H54 (cell line): ENCODE results near the gene LRRC63.

Source experiments
- DNase-seq: peaks from one replicate; pipeline ENCODE4 v3.0.0; 2011; ENCODE audit warnings: low spot score, mixed read lengths; ENCODE audit not compliant: insufficient read length
- FAIRE-seq: peaks from 3 replicates; lab custom pipeline; 2011; peaks lifted over from hg19 to GRCh38; lab: Jason Lieb, UNC
- POLR2A ChIP-seq: IDR thresholded peaks from 2 replicates; pipeline ENCODE4 v1.6.1; 2011; ENCODE audit warnings: low read depth, mild to moderate bottlenecking, low read length

The LRRC63 gene

DNA sequence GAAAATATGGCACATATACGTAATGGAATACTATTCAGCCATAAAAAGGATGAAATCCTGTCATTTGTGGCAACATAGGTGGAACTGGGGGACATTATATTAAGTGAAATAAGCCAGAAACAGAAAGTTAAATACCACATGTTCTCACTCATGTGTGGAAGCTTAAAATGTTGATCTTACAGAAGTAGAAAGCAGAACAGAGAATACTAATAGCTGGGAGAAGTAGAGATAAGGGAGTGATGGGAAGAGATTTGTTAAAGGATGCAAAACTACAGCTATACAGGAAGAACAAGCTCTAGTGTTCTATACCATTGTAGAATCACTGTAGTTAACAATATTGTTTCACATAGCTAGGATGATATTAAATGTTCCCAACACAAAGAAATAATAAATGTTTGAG is 107.3 kb downstream of the LRRC63 start:
- DNase-seq: no peak
- no peak for FAIRE-seq
- TF ChIP-seq POLR2A: no peak

DNA sequence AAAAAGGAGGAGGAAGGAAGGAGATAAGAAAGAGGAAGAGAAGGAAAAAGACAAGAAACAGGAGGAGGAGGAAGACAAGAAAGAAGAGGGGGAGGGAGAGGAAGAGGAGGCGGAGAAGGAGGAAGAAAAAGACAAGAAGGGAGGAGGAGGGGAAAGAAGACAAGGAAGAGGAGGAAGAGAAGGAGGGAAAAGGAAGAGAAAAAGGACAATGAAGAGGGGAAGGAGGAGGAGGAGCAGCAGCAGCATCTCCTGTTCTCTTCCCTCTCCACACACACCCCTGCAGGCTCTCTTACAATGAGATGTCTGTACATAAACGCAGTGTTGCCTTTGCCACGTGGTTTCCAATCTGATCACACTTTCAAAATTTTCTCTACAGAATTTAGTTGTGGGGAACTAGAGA is 108.7 kb downstream of the LRRC63 start:
- no peak for DNase-seq
- FAIRE-seq: no peak
- TF ChIP-seq POLR2A: no peak

DNA sequence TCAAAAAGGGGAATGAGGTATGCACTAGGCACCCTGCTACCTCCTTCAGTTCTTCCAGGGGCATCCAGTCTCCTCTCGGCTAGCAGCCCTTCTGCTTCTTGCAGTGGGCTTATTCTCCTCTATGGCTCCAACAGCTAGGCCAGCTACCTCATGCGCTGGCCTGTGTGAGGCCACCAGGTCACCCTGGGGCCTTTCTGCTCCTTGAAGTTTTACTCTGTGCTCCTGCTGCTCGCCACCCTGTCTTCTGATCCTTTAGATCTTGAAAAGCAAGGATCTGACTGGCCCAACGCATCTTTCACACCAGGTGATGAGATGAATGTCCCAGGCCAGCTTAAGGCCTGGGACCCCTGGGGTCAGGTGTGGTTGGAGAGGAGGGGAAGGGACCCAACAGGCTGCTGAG is 109.1 kb downstream of the LRRC63 start:
- no peak for DNase-seq
- TF ChIP-seq POLR2A: no peak
- no peak for FAIRE-seq

DNA sequence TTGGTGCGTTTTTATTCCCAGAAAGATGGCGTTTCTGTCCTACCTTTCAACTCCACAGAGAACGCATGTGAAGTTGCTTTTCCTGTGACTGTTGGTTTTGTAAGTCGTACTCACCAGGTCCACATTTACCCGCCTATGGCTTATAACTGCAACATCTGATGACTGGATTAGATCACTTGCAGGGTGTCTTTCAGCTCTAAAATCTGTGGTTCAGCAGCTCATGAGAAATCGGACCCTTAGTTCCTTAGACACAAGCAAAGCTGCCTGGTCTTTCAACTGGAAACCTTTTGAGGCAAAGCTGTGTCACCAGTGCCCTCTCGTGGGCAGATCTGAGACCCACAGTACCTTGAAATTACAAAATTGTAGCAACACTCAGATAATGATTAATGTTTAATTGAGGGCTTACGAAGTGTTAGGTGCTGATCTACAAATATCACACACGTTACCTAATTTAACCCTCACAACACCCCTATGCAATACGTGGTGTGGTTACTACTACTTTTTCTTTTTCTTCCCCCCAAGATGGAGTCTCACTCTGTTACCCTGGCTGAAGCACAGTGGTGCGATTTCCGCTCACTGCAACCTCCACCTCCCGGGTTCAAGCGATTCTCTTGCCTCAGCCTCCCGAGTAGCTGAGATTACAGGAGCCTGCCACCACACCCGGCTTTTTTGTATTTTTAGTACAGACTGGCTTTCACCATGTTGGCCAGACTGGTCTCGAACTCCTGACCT is 109.9 kb downstream of the LRRC63 start:
- TF ChIP-seq POLR2A: no peak
- DNase-seq: peak; percentile 23
- FAIRE-seq: no peak

DNA sequence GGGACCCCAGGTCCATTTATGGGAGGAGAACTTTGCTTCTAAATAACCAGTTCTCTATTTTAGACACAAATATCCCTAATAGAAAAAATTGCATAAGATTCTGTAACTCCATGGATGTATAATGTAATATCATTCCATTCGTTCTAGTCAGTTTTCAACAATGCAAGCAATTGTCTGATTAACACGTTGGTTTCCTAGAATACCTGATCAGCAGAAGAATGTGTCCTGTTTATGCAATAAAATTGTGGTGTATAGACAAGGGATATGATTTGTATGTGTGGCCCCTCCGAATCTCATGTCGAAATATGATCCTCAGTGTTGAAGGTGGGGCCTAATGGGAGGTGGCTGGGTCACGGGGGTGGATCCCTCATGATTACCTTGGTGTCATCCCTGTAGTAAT is 113.2 kb downstream of the LRRC63 start:
- DNase-seq (no peak), FAIRE-seq (no peak)
- TF ChIP-seq POLR2A: no peak
